MCF 10A (cell line): ENCODE measurements around the gene CEP63. TPM values are rescaled to one million over a fixed set of nuclear protein-coding genes. Genes with fewer than 3 reads are reported as not detected.

Experiments used
- BruUV-seq: library from RNA; stranded (reverse); fragments of 400-500 nt; replicated peaks from 2 replicates; lab custom pipeline; 2021; lab: Mats Ljungman, UMichigan
- CTCF ChIA-PET: fragments of 300-600 bp; sonication (Branson Sonifier 250); formaldehyde crosslinking; extraction: SDS; loops from one replicate; lab custom pipeline; 2021; ENCODE audit warnings: antibody characterized with exemption, inconsistent platforms; lab: Yijun Ruan, JAX
- POLR2A ChIA-PET: fragments of 300-600, 350-650 bp; sonication (Branson Sonifier 250); formaldehyde crosslinking; extraction: SDS; loops from one replicate; lab custom pipeline; 2020; ENCODE audit warnings: antibody characterized with exemption, inconsistent platforms; lab: Yijun Ruan, JAX
- DNase-seq: peaks from one replicate; pipeline ENCODE4 v3.0.0-alpha.2; 2018; ENCODE audit not compliant: unreplicated experiment
- H3K27ac Mint-ChIP-seq: one replicate; pipeline ENCODE4 v1.8.0; 2022; ENCODE audit warnings: mild to moderate bottlenecking, low read depth, mixed read lengths; ENCODE audit not compliant: unreplicated experiment
- H3K27me3 Mint-ChIP-seq: one replicate; pipeline ENCODE4 v1.8.0; 2022; ENCODE audit warnings: mixed read lengths; ENCODE audit not compliant: insufficient read depth, unreplicated experiment
- H3K36me3 Mint-ChIP-seq: one replicate; pipeline ENCODE4 v1.8.0; 2022; ENCODE audit warnings: mild to moderate bottlenecking, moderate library complexity, mixed read lengths; ENCODE audit not compliant: insufficient read depth, unreplicated experiment
- H3K4me1 Mint-ChIP-seq: one replicate; pipeline ENCODE4 v1.8.0; 2022; ENCODE audit warnings: mixed read lengths; ENCODE audit not compliant: insufficient read depth, unreplicated experiment
- H3K4me3 Mint-ChIP-seq: one replicate; pipeline ENCODE4 v1.8.0; 2022; ENCODE audit warnings: mild to moderate bottlenecking, moderate library complexity, mixed read lengths; ENCODE audit not compliant: unreplicated experiment
- H3K9me3 Mint-ChIP-seq: one replicate; pipeline ENCODE4 v1.8.0; 2022; ENCODE audit warnings: mixed read lengths; ENCODE audit not compliant: unreplicated experiment
- intact Hi-C: fragments of 100-400 bp; cut with micrococcal nuclease; formaldehyde crosslinking; loops from 2 replicates; pipeline ENCODE4 v1.14.1; 2022
- total RNA-seq: library from RNA; stranded (reverse); gene quantifications from 2 replicates; pipeline ENCODE4 v1.2.3, GENCODE V29; 2022
- TF ChIP-seq, protein P1 (sequence below): fragments of 200-600 bp; IDR thresholded peaks from one replicate; pipeline ENCODE4 v1.8.0; 2022; ENCODE audit warnings: antibody characterized with exemption, mild to moderate bottlenecking; ENCODE audit not compliant: unreplicated experiment

CEP63 gene
- total RNA-seq, 1 experiment from 2014 or later = 40.0 TPM

DNA sequence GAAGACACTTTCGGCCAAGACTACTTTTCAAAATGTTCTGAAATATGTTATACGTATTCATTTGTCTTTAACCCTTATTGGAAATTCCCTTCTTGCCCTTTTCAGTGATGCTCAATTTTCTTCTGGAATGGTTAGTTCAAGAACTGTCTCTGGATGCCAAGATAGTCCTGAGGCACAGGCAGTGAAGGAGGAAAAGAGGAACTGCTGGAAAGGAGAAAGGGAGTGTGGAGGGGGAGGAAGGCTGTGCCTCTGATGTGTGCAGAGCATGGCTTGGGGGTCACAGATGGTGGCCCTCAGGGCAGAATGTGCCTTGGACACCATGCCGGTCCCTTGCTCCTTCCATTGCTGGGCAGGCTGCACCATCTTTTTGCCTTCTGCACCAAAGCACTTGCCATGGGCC lies 73.7 kb downstream of the CEP63 start:
- BruUV-seq = no TSS peak
- H3K36me3 Mint-ChIP-seq = peaks cover 35% of the 10 kb centered on the region
- no peak for DNase-seq
- no peak overlapping the region for H3K27ac Mint-ChIP-seq
- CTCF ChIA-PET = no interaction called here
- no peaks in the 10 kb centered on the region for H3K4me1 Mint-ChIP-seq
- POLR2A ChIA-PET = no interaction called here
- TF ChIP-seq, protein P1, sequence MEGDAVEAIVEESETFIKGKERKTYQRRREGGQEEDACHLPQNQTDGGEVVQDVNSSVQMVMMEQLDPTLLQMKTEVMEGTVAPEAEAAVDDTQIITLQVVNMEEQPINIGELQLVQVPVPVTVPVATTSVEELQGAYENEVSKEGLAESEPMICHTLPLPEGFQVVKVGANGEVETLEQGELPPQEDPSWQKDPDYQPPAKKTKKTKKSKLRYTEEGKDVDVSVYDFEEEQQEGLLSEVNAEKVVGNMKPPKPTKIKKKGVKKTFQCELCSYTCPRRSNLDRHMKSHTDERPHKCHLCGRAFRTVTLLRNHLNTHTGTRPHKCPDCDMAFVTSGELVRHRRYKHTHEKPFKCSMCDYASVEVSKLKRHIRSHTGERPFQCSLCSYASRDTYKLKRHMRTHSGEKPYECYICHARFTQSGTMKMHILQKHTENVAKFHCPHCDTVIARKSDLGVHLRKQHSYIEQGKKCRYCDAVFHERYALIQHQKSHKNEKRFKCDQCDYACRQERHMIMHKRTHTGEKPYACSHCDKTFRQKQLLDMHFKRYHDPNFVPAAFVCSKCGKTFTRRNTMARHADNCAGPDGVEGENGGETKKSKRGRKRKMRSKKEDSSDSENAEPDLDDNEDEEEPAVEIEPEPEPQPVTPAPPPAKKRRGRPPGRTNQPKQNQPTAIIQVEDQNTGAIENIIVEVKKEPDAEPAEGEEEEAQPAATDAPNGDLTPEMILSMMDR = no peak
- H3K4me3 Mint-ChIP-seq = no peak overlapping the region
- H3K9me3 Mint-ChIP-seq = no peaks in the 10 kb centered on the region
- no peaks in the 10 kb centered on the region for H3K27me3 Mint-ChIP-seq
- intact Hi-C loops = no loop called here

DNA sequence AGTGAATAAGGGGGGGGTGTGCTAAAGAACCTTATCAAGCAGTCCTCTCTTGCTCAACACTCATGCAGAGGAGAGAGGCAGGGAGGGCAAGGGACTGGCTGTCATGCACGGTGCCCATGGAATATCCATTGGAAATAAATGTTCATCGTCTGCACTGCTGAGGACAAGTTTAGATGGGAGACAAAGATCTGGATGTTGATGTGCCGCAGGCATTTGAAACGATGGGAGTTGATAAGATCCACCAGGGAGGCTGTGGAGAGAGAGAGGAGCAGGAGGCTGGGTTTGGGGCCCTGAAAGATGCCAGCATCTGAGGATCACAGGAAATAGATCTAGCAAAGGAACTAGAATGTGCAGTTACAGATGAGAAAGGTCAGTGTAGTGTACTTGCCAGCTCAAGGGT lies 76.2 kb downstream of the CEP63 start:
- Mint-ChIP-seq H3K9me3 (no peaks in the 10 kb centered on the region), H3K4me1 (no peaks in the 10 kb centered on the region), H3K4me3 (no peak overlapping the region), H3K27me3 (no peaks in the 10 kb centered on the region), H3K36me3 (peaks cover 42% of the 10 kb centered on the region), H3K27ac (no peak overlapping the region)
- POLR2A ChIA-PET = no interaction called here
- no peak for DNase-seq
- intact Hi-C loops = no loop called here
- TF ChIP-seq, protein P1 = no peak
- no TSS peak for BruUV-seq
- CTCF ChIA-PET = no interaction called here

DNA sequence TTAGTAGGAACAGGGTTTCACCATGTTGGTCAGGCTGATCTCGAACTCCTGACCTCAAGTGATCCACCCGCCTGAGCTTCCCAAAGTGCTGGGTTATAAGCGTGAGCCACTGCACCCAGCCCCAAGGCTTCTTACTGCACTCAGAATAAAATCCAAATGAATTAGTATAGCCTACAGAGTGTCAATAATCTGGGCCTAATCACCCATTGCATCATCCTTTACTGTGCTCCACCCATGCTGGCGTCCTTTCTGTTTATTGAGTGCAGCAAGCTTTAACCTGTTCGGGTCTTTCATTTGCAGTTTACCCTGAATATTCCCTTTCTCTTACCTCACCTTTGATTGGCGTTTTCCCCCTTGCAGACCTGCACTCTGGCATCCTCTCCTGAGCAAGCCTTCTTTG lies 77.7 kb downstream of the CEP63 start:
- BruUV-seq = no TSS peak
- Mint-ChIP-seq H3K4me3 (no peak overlapping the region), H3K4me1 (no peaks in the 10 kb centered on the region)

DNA sequence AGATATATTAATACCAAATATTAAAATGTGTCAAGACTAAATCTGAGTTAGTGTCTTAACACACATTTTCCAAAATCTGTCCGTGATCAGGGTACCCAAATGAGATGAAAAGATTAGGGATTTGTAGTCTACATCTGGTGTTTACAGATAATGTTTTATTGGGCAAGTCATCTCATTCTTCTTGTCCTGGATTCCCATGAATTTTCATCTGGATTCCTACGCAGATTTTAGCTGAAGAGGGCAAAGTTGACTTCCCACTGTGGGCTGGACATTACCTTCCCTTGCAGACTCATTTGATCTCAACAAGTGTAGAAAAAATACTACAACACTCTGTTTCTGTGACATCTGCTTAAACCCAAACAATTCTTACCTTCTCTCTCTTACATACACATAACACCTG lies 79.1 kb downstream of the CEP63 start:
- Mint-ChIP-seq H3K4me1 (no peaks in the 10 kb centered on the region), H3K4me3 (no peak overlapping the region), H3K27ac (no peak overlapping the region), H3K27me3 (no peaks in the 10 kb centered on the region), H3K9me3 (peaks cover 13% of the 10 kb centered on the region), H3K36me3 (peaks cover 28% of the 10 kb centered on the region)
- CTCF ChIA-PET = interaction anchor here (1.5 to 1.6 kb wide), 2 partner anchors 8 to 938 kb away, joined by 5 to 7 read pairs; no protein-coding TSS in a partner anchor
- TF ChIP-seq, protein P1 = no peak
- DNase-seq = no peak
- POLR2A ChIA-PET = interaction anchor here (1.2 kb wide), 1 partner anchor 9 kb away, joined by 4 read pairs; no protein-coding TSS in a partner anchor
- intact Hi-C loops = no loop called here
- BruUV-seq = no TSS peak

More for the DNA sequence above, 77.7 kb downstream of the CEP63 start:
- Mint-ChIP-seq H3K36me3 (peaks cover 42% of the 10 kb centered on the region), H3K27ac (no peak overlapping the region), H3K27me3 (no peaks in the 10 kb centered on the region), H3K9me3 (peaks cover 2% of the 10 kb centered on the region)
- ChIA-PET POLR2A (no interaction called here), CTCF (interaction anchor here (0.9 to 1.2 kb wide), 3 partner anchors 18 to 44 kb away, joined by 3 to 5 read pairs (median 3); no protein-coding TSS in a partner anchor)
- DNase-seq = no peak
- TF ChIP-seq, protein P1 = no peak
- intact Hi-C loops = no loop called here
